HEK293 (cell line): ENCODE measurements around the gene OR5AC2.

Experiments
- CTCF ChIP-seq: fragments of 450-650 bp; formaldehyde crosslinking; IDR thresholded peaks from 2 replicates; pipeline ENCODE4 v1.5.1; 2016; ENCODE audit warnings: missing biosample characterization, missing genetic modification characterization
- INSM2 ChIP-seq: fragments of 450-650 bp; formaldehyde crosslinking; IDR thresholded peaks from 2 replicates; pipeline ENCODE4 v1.5.1; 2016; ENCODE audit warnings: missing biosample characterization, missing genetic modification characterization
- PATZ1 ChIP-seq: fragments of 450-650 bp; formaldehyde crosslinking; IDR thresholded peaks from 2 replicates; pipeline ENCODE4 v1.5.1; 2016; ENCODE audit warnings: missing biosample characterization, missing genetic modification characterization
- SCRT1 ChIP-seq: fragments of 450-650 bp; formaldehyde crosslinking; IDR thresholded peaks from 2 replicates; pipeline ENCODE4 v1.5.1; 2016; ENCODE audit warnings: missing biosample characterization, missing genetic modification characterization, borderline replicate concordance
- ZBTB7A ChIP-seq: fragments of 450-650 bp; formaldehyde crosslinking; IDR thresholded peaks from 2 replicates; pipeline ENCODE4 v1.5.1; 2016; ENCODE audit warnings: low read depth, missing biosample characterization, missing genetic modification characterization
- ZEB2 ChIP-seq: fragments of 450-650 bp; formaldehyde crosslinking; IDR thresholded peaks from 2 replicates; pipeline ENCODE4 v1.5.1; 2016; ENCODE audit warnings: missing biosample characterization, missing genetic modification characterization
- ZIC2 ChIP-seq: fragments of 450-650 bp; formaldehyde crosslinking; IDR thresholded peaks from 2 replicates; pipeline ENCODE4 v1.5.1; 2016; ENCODE audit warnings: missing biosample characterization, missing genetic modification characterization
- ZNF350 ChIP-seq: fragments of 450-650 bp; formaldehyde crosslinking; IDR thresholded peaks from 2 replicates; pipeline ENCODE4 v1.5.0; 2017; ENCODE audit warnings: missing biosample characterization, mild to moderate bottlenecking, missing genetic modification characterization
- ZNF449 ChIP-seq: fragments of 450-650 bp; formaldehyde crosslinking; IDR thresholded peaks from 2 replicates; pipeline ENCODE4 v1.5.1; 2017; ENCODE audit warnings: missing biosample characterization, mild to moderate bottlenecking, missing genetic modification characterization, moderate library complexity
- ZNF76 ChIP-seq: fragments of 450-650 bp; formaldehyde crosslinking; IDR thresholded peaks from 2 replicates; pipeline ENCODE4; 2016; ENCODE audit warnings: low read depth, missing biosample characterization, missing genetic modification characterization, borderline replicate concordance
- TF ChIP-seq, protein P1 (sequence below): fragments of 450-650 bp; formaldehyde crosslinking; IDR thresholded peaks from 2 replicates; pipeline ENCODE4 v1.5.1; 2016; ENCODE audit warnings: missing biosample characterization, missing genetic modification characterization

GRCh38 chr3:98057631-98058030 is 29.3 kb upstream of the OR5AC2 start:
- no peak for TF ChIP-seq CTCF (tag by site-specific recombination)
- TF ChIP-seq ZNF449 (tag by site-specific recombination): no peak
- TF ChIP-seq, protein P1, sequence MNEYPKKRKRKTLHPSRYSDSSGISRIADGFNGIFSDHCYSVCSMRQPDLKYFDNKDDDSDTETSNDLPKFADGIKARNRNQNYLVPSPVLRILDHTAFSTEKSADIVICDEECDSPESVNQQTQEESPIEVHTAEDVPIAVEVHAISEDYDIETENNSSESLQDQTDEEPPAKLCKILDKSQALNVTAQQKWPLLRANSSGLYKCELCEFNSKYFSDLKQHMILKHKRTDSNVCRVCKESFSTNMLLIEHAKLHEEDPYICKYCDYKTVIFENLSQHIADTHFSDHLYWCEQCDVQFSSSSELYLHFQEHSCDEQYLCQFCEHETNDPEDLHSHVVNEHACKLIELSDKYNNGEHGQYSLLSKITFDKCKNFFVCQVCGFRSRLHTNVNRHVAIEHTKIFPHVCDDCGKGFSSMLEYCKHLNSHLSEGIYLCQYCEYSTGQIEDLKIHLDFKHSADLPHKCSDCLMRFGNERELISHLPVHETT: no peak
- TF ChIP-seq SCRT1 (tag by site-specific recombination): no peak
- no peak for TF ChIP-seq PATZ1
- no peak for TF ChIP-seq ZEB2
- no peak for TF ChIP-seq ZNF350 (tag by site-specific recombination)
- TF ChIP-seq ZNF76 (tag by site-specific recombination): no peak
- no peak for TF ChIP-seq ZBTB7A (tag by site-specific recombination)
- no peak for TF ChIP-seq INSM2 (tag by site-specific recombination)
- TF ChIP-seq ZIC2 (tag by site-specific recombination): no peak
